Activated B cell treated with CpG ODN at 0.5 μM for 24 hours (primary cell): ENCODE measurements around the gene GRIK1. TPM values are rescaled to one million over a fixed set of nuclear protein-coding genes. Genes with fewer than 3 reads are reported as not detected.

ENCODE experiments used
- ATAC-seq: fragments of 200-7000 bp; cut with Tn5 transposase; one replicate; pipeline ENCODE4 v1.10.0; 2021; ENCODE audit warnings: low read depth, mild to moderate bottlenecking, moderate library complexity
- CTCF ChIA-PET: fragments of 350-600 bp; sonication (Branson Sonifier 250); formaldehyde crosslinking; loops from one replicate; lab custom pipeline; 2021; ENCODE audit warnings: antibody characterized with exemption; lab: Charles Lee
- POLR2A ChIA-PET: fragments of 350-600 bp; sonication (Branson Sonifier 250); formaldehyde crosslinking; loops from one replicate; lab custom pipeline; 2021; ENCODE audit warnings: antibody characterized with exemption; lab: Charles Lee
- DNase-seq: peaks from one replicate; pipeline ENCODE4 v3.0.0; 2022
- H3K27ac Mint-ChIP-seq: one replicate; pipeline ENCODE4 v1.8.0; 2020; ENCODE audit warnings: mixed read lengths
- H3K27me3 Mint-ChIP-seq: one replicate; pipeline ENCODE4 v1.8.0; 2021; ENCODE audit warnings: mixed read lengths
- H3K36me3 Mint-ChIP-seq: one replicate; pipeline ENCODE4 v1.8.0; 2021; ENCODE audit warnings: low read depth, mixed read lengths
- H3K4me1 Mint-ChIP-seq: one replicate; pipeline ENCODE4 v1.8.0; 2021; ENCODE audit warnings: mixed read lengths
- H3K4me3 Mint-ChIP-seq: one replicate; pipeline ENCODE4 v1.8.0; 2020; ENCODE audit warnings: mild to moderate bottlenecking, mixed read lengths
- H3K9me3 Mint-ChIP-seq: one replicate; pipeline ENCODE4 v1.8.0; 2020; ENCODE audit warnings: mixed read lengths
- intact Hi-C: fragments of 100-400 bp; cut with micrococcal nuclease; formaldehyde crosslinking; loops from one replicate; pipeline ENCODE4 v1.15.1; 2024
- total RNA-seq: library from RNA; stranded (reverse); gene quantifications from 2 replicates; pipeline ENCODE4 v1.2.3, GENCODE V29; 2022
- TF ChIP-seq, protein P1 (sequence below): fragments of 200-600 bp; IDR thresholded peaks from one replicate; pipeline ENCODE4 v1.8.0; 2022; ENCODE audit warnings: antibody characterized with exemption, mild to moderate bottlenecking

The GRIK1 gene
- total RNA-seq, 1 donor from 2014 or later: not detected

- CTCF ChIA-PET: no interaction called here
- no peak overlapping the region for H3K27ac Mint-ChIP-seq
- peaks cover 17% of the 10 kb centered on the region for H3K36me3 Mint-ChIP-seq
- no peak for DNase-seq
- ATAC-seq: no peak
- POLR2A ChIA-PET: no interaction called here
- no peak overlapping the region for H3K4me3 Mint-ChIP-seq
- peaks cover 20% of the 10 kb centered on the region for H3K9me3 Mint-ChIP-seq
- TF ChIP-seq, protein P1, sequence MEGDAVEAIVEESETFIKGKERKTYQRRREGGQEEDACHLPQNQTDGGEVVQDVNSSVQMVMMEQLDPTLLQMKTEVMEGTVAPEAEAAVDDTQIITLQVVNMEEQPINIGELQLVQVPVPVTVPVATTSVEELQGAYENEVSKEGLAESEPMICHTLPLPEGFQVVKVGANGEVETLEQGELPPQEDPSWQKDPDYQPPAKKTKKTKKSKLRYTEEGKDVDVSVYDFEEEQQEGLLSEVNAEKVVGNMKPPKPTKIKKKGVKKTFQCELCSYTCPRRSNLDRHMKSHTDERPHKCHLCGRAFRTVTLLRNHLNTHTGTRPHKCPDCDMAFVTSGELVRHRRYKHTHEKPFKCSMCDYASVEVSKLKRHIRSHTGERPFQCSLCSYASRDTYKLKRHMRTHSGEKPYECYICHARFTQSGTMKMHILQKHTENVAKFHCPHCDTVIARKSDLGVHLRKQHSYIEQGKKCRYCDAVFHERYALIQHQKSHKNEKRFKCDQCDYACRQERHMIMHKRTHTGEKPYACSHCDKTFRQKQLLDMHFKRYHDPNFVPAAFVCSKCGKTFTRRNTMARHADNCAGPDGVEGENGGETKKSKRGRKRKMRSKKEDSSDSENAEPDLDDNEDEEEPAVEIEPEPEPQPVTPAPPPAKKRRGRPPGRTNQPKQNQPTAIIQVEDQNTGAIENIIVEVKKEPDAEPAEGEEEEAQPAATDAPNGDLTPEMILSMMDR: no peak
- intact Hi-C loops: no loop called here
- no peaks in the 10 kb centered on the region for H3K27me3 Mint-ChIP-seq
- no peaks in the 10 kb centered on the region for H3K4me1 Mint-ChIP-seq
Measured at GRCh38 chr21:29524055-29524454, 415.7 kb downstream of the GRIK1 start.

GRCh38 chr21:29523646-29524045 is 416.1 kb downstream of the GRIK1 start:
- CTCF ChIA-PET: no interaction called here
- Mint-ChIP-seq H3K27ac (no peak overlapping the region), H3K4me1 (no peaks in the 10 kb centered on the region), H3K27me3 (no peaks in the 10 kb centered on the region), H3K9me3 (peaks cover 20% of the 10 kb centered on the region), H3K4me3 (no peak overlapping the region), H3K36me3 (peaks cover 17% of the 10 kb centered on the region)
- DNase-seq (no peak), ATAC-seq (no peak)
- POLR2A ChIA-PET: no interaction called here
- TF ChIP-seq, protein P1: no peak
- intact Hi-C loops: no loop called here

GRCh38 chr21:29521872-29522271 is 417.9 kb downstream of the GRIK1 start:
- CTCF ChIA-PET: no interaction called here

DNA sequence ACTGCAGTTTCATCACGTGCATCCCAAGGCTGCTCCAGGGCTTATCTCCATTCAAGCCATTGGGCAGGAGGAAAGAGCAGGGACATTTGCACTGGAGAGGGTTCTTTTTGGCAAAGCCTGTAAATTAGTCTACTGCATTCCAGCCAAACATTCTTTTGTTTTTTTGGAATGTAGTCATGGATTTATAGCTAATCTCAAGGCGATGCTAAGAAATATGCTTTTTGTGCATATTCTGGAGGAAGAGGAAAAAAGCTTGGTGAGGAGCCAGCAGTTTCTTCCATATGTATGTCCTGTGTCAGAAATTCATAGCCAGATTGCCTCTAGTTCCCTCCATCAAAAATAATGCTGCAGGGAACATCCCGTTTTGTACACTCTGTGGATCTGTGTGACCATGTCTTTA is 419.6 kb downstream of the GRIK1 start:
- ChIA-PET POLR2A (no interaction called here), CTCF (no interaction called here)
- no peak overlapping the region for H3K27ac Mint-ChIP-seq
- H3K4me1 Mint-ChIP-seq: no peaks in the 10 kb centered on the region
- TF ChIP-seq, protein P1: no peak
- H3K36me3 Mint-ChIP-seq: peaks cover 14% of the 10 kb centered on the region
- no peak for ATAC-seq
- peaks cover 6% of the 10 kb centered on the region for H3K9me3 Mint-ChIP-seq
- intact Hi-C loops: no loop called here
- no peak for DNase-seq
- H3K4me3 Mint-ChIP-seq: no peak overlapping the region
- no peaks in the 10 kb centered on the region for H3K27me3 Mint-ChIP-seq

More at GRCh38 chr21:29521872-29522271, 417.9 kb downstream of the GRIK1 start:
- POLR2A ChIA-PET: no interaction called here
- Mint-ChIP-seq H3K27ac (no peak overlapping the region), H3K4me1 (no peaks in the 10 kb centered on the region), H3K4me3 (no peak overlapping the region), H3K36me3 (peaks cover 13% of the 10 kb centered on the region), H3K9me3 (peaks cover 14% of the 10 kb centered on the region), H3K27me3 (no peaks in the 10 kb centered on the region)
- ATAC-seq (no peak), DNase-seq (no peak)
- TF ChIP-seq, protein P1: no peak
- intact Hi-C loops: no loop called here

GRCh38 chr21:29514652-29515247 is 425.0 kb downstream of the GRIK1 start:
- H3K9me3 Mint-ChIP-seq: peaks cover 16% of the 10 kb centered on the region
- peaks cover 13% of the 10 kb centered on the region for H3K36me3 Mint-ChIP-seq
- POLR2A ChIA-PET: no interaction called here
- H3K27ac Mint-ChIP-seq: no peak overlapping the region
- TF ChIP-seq, protein P1: no peak
- ATAC-seq: no peak
- intact Hi-C loops: no loop called here
- no peak overlapping the region for H3K4me3 Mint-ChIP-seq
- no peaks in the 10 kb centered on the region for H3K27me3 Mint-ChIP-seq
- CTCF ChIA-PET: no interaction called here
- no peaks in the 10 kb centered on the region for H3K4me1 Mint-ChIP-seq
- DNase-seq: no peak
